B cell (primary cell): ENCODE data around the gene AUTS2. TPM values are rescaled to one million over a fixed set of nuclear protein-coding genes. Genes with fewer than 3 reads are reported as not detected.

Experiments
- ATAC-seq: fragments of 200-7000 bp; cut with Tn5 transposase; one replicate; pipeline ENCODE4 v1.10.0; 2021; ENCODE audit warnings: low read depth, mild to moderate bottlenecking, moderate number of reproducible peaks, moderate library complexity
- CTCF ChIA-PET: fragments of 350-600 bp; sonication (Branson Sonifier 250); formaldehyde crosslinking; loops from one replicate; lab custom pipeline; 2021; ENCODE audit warnings: antibody characterized with exemption, inconsistent platforms; lab: Charles Lee
- POLR2A ChIA-PET: fragments of 350-600 bp; sonication (Branson Sonifier 250); formaldehyde crosslinking; loops from one replicate; lab custom pipeline; 2021; ENCODE audit warnings: antibody characterized with exemption; lab: Charles Lee
- DNase-seq: peaks from one replicate; pipeline ENCODE4 v3.0.0; 2013
- H2AFZ ChIP-seq: 2 replicates; pipeline ENCODE4 v1.6.1; 2012; ENCODE audit warnings: mild to moderate bottlenecking, low read depth, low read length; ENCODE audit not compliant: insufficient read depth, poor library complexity, severe bottlenecking
- H3K27ac ChIP-seq, 2 donors: 1 replicate in 1 of 2; 2 replicates in 1 of 2; pipeline ENCODE4 v1.5.1; 2012 to 2013; ENCODE audit warnings: low read length in 2 of 2, mild to moderate bottlenecking in 2 of 2, moderate library complexity in 1 of 2
- H3K27me3 ChIP-seq, 4 experiments: fragments of 200-600 bp in 1 of 4; sonication (generic) in 1 of 4; replicated peaks in 1 of 4; 1 replicate in 2 of 4; 2 replicates in 2 of 4; pipeline versions ENCODE4 v1.6.1 to v1.7.0; 2013 to 2016; ENCODE audit warnings: low read length in 3 of 4, mild to moderate bottlenecking in 2 of 4, mixed read lengths in 1 of 4, moderate library complexity in 1 of 4; ENCODE audit not compliant: insufficient read depth in 4 of 4, control insufficient read depth in 3 of 4; ENCODE audit errors: control extremely low read depth in 1 of 4
- H3K36me3 ChIP-seq, 2 experiments: replicated peaks in 1 of 2; 1 replicate in 1 of 2; 2 replicates in 1 of 2; pipeline versions ENCODE4 v1.6.1 to v1.7.1; 2013; ENCODE audit warnings: low read length in 1 of 2; ENCODE audit not compliant: insufficient read depth in 2 of 2, control insufficient read depth in 1 of 2; ENCODE audit errors: control extremely low read depth in 1 of 2, extremely low read depth in 1 of 2
- H3K4me1 ChIP-seq, 2 donors: fragments of 200-600 bp in 1 of 2; sonication (generic) in 1 of 2; 1 replicate in 1 of 2; 2 replicates in 1 of 2; pipeline versions ENCODE4 v1.5.1 to v1.6.1; 2013 to 2017; ENCODE audit warnings: low read length in 2 of 2; ENCODE audit not compliant: control insufficient read depth in 2 of 2, insufficient read depth in 2 of 2
- H3K4me2 ChIP-seq: replicated peaks from 2 replicates; pipeline ENCODE3; 2012; ENCODE audit warnings: mild to moderate bottlenecking, low read depth, low read length; ENCODE audit not compliant: poor library complexity, severe bottlenecking
- H3K4me3 ChIP-seq, 5 experiments: fragments of 200-600 bp in 1 of 5; sonication (generic) in 1 of 5; 1 replicate in 3 of 5; 2 replicates in 2 of 5; pipeline versions ENCODE4 v1.5.1 to v1.7.0; 2011 to 2016; ENCODE audit warnings: low read length in 4 of 5, mild to moderate bottlenecking in 4 of 5, low read depth in 2 of 5, control low read depth in 1 of 5, moderate library complexity in 1 of 5; ENCODE audit not compliant: insufficient read depth in 1 of 5; ENCODE audit errors: control extremely low read depth in 1 of 5, extremely low read depth in 1 of 5
- H3K79me2 ChIP-seq: fragments of 200-600 bp; sonication (generic); one replicate; pipeline ENCODE4 v1.6.0; 2016; ENCODE audit warnings: low read length; ENCODE audit not compliant: control insufficient read depth, insufficient read depth
- H3K9ac ChIP-seq: fragments of 200-600 bp; sonication (generic); 2 replicates; pipeline ENCODE4 v1.6.1; 2017; ENCODE audit warnings: mild to moderate bottlenecking, low read length, moderate library complexity
- H3K9me3 ChIP-seq, 3 donors: one replicate each; pipeline versions ENCODE4 v1.6.1 to v1.7.1; 2013; ENCODE audit warnings: low read length in 2 of 3; ENCODE audit not compliant: control insufficient read depth in 2 of 3, insufficient read depth in 1 of 3; ENCODE audit errors: control extremely low read depth in 1 of 3
- H4K20me1 ChIP-seq: 2 replicates; pipeline ENCODE4 v1.6.0; 2012; ENCODE audit warnings: mild to moderate bottlenecking, low read length; ENCODE audit not compliant: insufficient read depth, control insufficient read depth, poor library complexity, severe bottlenecking
- H3K27ac Mint-ChIP-seq: one replicate; pipeline ENCODE4 v1.8.0; 2021; ENCODE audit warnings: mixed read lengths
- H3K27me3 Mint-ChIP-seq: one replicate; pipeline ENCODE4 v1.8.0; 2021; ENCODE audit warnings: mixed read lengths
- H3K4me1 Mint-ChIP-seq: one replicate; pipeline ENCODE4 v1.8.0; 2021; ENCODE audit warnings: mixed read lengths
- H3K4me3 Mint-ChIP-seq: one replicate; pipeline ENCODE4 v1.8.0; 2021; ENCODE audit warnings: mixed read lengths
- H3K9me3 Mint-ChIP-seq: one replicate; pipeline ENCODE4 v1.8.0; 2022; ENCODE audit warnings: mixed read lengths; ENCODE audit not compliant: insufficient read depth
- EZH2 ChIP-seq: IDR thresholded peaks from 2 replicates; pipeline ENCODE4 v1.6.1; 2012; ENCODE audit warnings: borderline replicate concordance, low read depth, mild to moderate bottlenecking, moderate library complexity, low read length; ENCODE audit not compliant: insufficient read depth, poor library complexity, severe bottlenecking
- WGBS: methylation state at CpG from one replicate; pipeline ENCODE4 v1.1.5; 2013; ENCODE audit warnings: missing lambda C conversion rate; ENCODE audit not compliant: insufficient coverage; 5-methylcytosine and 5-hydroxymethylcytosine counted together
- intact Hi-C: fragments of 100-400 bp; cut with micrococcal nuclease; formaldehyde crosslinking; loops from one replicate; pipeline ENCODE4 v1.10.0; 2022
- polyA plus RNA-seq: library from polyadenylated mRNA; depleted of rRNA; stranded (reverse); fragments of >200 nt; gene quantifications from 2 replicates; pipeline ENCODE4 v1.2.3, GENCODE V29; 2012
- total RNA-seq, 2 donors: library from RNA; stranded (reverse); fragments of 120-200 nt in 1 of 2; gene quantifications; 1 replicate in 1 of 2; 2 replicates in 1 of 2; pipeline versions ENCODE4 v1.2.3 to v1.2.4, GENCODE V29; 2013 to 2022
- TF ChIP-seq, protein P1 (sequence below): fragments of 200-600 bp; IDR thresholded peaks from one replicate; pipeline ENCODE4 v1.8.0; 2022; ENCODE audit warnings: antibody characterized with exemption, mild to moderate bottlenecking

Gene AUTS2
- total and polyA plus RNA-seq, 2 donors (not counting 1 experiment from before 2014, with no cell fraction given): 22.3 to 35.0 TPM

DNA sequence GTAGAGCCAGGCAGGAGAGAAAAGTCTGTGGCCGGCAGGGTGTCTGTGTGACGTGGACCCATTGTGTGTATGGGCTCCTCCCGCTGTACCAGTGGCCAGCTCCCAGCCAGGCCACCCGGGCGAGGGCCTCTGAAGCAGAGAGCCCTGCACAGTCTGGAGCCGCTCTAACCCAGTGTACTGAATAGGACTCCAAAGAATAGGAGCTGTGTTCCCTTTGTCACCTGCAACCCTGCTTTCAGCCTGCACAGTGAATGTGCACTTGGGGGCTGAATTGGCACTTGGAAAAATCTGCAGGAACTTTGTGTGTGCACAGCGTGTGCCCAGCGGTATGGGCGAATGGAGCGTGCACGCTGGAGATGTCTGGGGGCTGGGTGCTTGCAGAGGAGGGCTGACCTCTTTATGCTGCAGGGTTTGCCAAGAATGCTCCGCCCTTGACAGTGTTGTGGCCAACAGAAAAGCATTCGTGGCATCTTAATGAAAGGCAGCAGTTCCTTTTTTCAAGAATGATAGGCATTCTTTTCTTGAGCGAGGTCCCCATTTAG lies 216.2 kb downstream of the AUTS2 start:
- intact Hi-C loops: no loop called here
- CTCF ChIA-PET: interaction anchor here (1.8 kb wide), 1 partner anchor 10 kb away, joined by 4 read pairs; no protein-coding TSS in a partner anchor
- no peaks in the 10 kb centered on the region for H3K27me3 Mint-ChIP-seq
- POLR2A ChIA-PET: no interaction called here
- Histone ChIP-seq H4K20me1 (no peaks in the 10 kb centered on the region), H2AFZ (no peak overlapping the region), H3K4me1 (no peaks in the 10 kb centered on the region), H3K27ac (no peak overlapping the region), H3K4me2 (no peak overlapping the region), H3K4me3 (no peak overlapping the region), H3K36me3 (no peaks in the 10 kb centered on the region), H3K79me2 (peaks cover 3% of the 10 kb centered on the region), H3K9me3 (no peaks in the 10 kb centered on the region), H3K27me3 (no peaks in the 10 kb centered on the region), H3K9ac (no peak overlapping the region)
- 93% methylated on average over 13 of the region's 14 CpGs for WGBS
- no peaks in the 10 kb centered on the region for H3K9me3 Mint-ChIP-seq
- H3K27ac Mint-ChIP-seq: no peak overlapping the region
- DNase-seq (no peak), ATAC-seq (no peak)
- H3K4me3 Mint-ChIP-seq: no peak overlapping the region
- TF ChIP-seq, protein P1, sequence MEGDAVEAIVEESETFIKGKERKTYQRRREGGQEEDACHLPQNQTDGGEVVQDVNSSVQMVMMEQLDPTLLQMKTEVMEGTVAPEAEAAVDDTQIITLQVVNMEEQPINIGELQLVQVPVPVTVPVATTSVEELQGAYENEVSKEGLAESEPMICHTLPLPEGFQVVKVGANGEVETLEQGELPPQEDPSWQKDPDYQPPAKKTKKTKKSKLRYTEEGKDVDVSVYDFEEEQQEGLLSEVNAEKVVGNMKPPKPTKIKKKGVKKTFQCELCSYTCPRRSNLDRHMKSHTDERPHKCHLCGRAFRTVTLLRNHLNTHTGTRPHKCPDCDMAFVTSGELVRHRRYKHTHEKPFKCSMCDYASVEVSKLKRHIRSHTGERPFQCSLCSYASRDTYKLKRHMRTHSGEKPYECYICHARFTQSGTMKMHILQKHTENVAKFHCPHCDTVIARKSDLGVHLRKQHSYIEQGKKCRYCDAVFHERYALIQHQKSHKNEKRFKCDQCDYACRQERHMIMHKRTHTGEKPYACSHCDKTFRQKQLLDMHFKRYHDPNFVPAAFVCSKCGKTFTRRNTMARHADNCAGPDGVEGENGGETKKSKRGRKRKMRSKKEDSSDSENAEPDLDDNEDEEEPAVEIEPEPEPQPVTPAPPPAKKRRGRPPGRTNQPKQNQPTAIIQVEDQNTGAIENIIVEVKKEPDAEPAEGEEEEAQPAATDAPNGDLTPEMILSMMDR: no peak
- TF ChIP-seq EZH2: no peak
- H3K4me1 Mint-ChIP-seq: no peaks in the 10 kb centered on the region

DNA sequence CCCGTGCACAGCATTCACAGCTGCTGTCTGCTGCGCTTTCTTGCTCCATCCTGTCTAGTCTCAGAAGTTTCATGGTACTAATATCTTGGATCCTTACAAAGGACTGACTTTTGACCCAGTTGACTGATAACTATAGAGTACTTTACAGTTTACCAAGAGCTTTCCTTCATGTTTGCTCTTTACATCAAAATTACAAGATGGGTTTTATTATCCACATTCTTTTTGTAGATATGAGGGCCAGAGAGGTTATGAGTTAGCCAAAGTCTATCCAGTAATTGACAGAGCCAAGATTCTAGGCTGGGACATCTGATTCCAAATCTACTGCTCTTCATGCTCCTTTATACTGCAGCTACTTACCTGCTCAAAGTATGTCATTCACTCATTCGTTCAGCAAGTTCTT lies 218.2 kb downstream of the AUTS2 start:
- intact Hi-C loops: no loop called here
- no peak overlapping the region for H3K4me3 ChIP-seq
- ATAC-seq (no peak), DNase-seq (no peak)
- ChIA-PET CTCF (no interaction called here), POLR2A (no interaction called here)
- H3K9ac ChIP-seq: no peak overlapping the region
- Mint-ChIP-seq H3K4me3 (no peak overlapping the region), H3K9me3 (no peaks in the 10 kb centered on the region), H3K27me3 (no peaks in the 10 kb centered on the region), H3K4me1 (peaks cover 4% of the 10 kb centered on the region), H3K27ac (no peak overlapping the region)
- H2AFZ ChIP-seq: no peak overlapping the region
- no peaks in the 10 kb centered on the region for H3K4me1 ChIP-seq
- H3K9me3 ChIP-seq: peaks cover 0 to 4% (median 0%) of the 10 kb centered on the region in 3 donors
- H3K36me3 ChIP-seq: no peaks in the 10 kb centered on the region
- no peaks in the 10 kb centered on the region for H3K27me3 ChIP-seq
- WGBS: 100% methylated on average over 2 of the region's 3 CpGs
- H3K4me2 ChIP-seq: no peak overlapping the region
- no peaks in the 10 kb centered on the region for H4K20me1 ChIP-seq
- TF ChIP-seq, protein P1: no peak
- no peak for TF ChIP-seq EZH2
- H3K27ac ChIP-seq: no peak overlapping the region
- H3K79me2 ChIP-seq: peaks cover 3% of the 10 kb centered on the region
